Measurements from ENCODE around the gene NEO1.

Gene NEO1

DNA sequence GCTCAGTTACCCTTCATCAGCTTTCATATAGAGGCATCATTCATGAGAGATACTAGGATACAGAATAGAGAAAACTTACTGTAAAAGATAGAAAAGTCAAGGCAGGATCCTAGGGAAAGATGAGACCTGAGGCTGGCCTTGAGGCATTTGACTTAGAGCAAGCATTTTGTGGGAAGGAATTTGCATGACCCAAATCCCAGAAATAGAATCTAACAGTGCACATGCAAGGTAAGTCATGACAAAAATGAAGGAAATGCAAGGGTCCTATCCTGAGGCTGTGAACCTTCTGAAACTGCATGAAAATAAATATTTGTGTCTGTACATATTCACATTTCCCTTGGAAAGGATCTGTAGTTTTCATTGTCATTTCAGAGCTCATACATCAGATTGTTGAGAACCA lies 194.2 kb downstream of the NEO1 start:
- Histone ChIP-seq H3K27me3 (ENCODE audit: insufficient read depth, poor library complexity, severe bottlenecking) (peaks cover 10% of the 10 kb centered on the region), H3K27ac (replicated peaks) (no peak overlapping the region), H3K4me3 (replicated peaks; ENCODE audit: insufficient read depth, low read length) (no peak overlapping the region)
- TF ChIP-seq, protein P1, sequence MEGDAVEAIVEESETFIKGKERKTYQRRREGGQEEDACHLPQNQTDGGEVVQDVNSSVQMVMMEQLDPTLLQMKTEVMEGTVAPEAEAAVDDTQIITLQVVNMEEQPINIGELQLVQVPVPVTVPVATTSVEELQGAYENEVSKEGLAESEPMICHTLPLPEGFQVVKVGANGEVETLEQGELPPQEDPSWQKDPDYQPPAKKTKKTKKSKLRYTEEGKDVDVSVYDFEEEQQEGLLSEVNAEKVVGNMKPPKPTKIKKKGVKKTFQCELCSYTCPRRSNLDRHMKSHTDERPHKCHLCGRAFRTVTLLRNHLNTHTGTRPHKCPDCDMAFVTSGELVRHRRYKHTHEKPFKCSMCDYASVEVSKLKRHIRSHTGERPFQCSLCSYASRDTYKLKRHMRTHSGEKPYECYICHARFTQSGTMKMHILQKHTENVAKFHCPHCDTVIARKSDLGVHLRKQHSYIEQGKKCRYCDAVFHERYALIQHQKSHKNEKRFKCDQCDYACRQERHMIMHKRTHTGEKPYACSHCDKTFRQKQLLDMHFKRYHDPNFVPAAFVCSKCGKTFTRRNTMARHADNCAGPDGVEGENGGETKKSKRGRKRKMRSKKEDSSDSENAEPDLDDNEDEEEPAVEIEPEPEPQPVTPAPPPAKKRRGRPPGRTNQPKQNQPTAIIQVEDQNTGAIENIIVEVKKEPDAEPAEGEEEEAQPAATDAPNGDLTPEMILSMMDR (IDR thresholded peaks at IDR 0.05; ENCODE audit: insufficient read depth, low read length), result no peak
- TF ChIP-seq SPI1 (IDR thresholded peaks at IDR 0.05; ENCODE audit: borderline replicate concordance, low read depth) (no peak), GABPA (IDR thresholded peaks at IDR 0.05; ENCODE audit: low read depth) (no peak), POLR2AphosphoS5 (IDR thresholded peaks at IDR 0.05; ENCODE audit: low read depth) (no peak)
- TF ChIP-seq, protein P2, sequence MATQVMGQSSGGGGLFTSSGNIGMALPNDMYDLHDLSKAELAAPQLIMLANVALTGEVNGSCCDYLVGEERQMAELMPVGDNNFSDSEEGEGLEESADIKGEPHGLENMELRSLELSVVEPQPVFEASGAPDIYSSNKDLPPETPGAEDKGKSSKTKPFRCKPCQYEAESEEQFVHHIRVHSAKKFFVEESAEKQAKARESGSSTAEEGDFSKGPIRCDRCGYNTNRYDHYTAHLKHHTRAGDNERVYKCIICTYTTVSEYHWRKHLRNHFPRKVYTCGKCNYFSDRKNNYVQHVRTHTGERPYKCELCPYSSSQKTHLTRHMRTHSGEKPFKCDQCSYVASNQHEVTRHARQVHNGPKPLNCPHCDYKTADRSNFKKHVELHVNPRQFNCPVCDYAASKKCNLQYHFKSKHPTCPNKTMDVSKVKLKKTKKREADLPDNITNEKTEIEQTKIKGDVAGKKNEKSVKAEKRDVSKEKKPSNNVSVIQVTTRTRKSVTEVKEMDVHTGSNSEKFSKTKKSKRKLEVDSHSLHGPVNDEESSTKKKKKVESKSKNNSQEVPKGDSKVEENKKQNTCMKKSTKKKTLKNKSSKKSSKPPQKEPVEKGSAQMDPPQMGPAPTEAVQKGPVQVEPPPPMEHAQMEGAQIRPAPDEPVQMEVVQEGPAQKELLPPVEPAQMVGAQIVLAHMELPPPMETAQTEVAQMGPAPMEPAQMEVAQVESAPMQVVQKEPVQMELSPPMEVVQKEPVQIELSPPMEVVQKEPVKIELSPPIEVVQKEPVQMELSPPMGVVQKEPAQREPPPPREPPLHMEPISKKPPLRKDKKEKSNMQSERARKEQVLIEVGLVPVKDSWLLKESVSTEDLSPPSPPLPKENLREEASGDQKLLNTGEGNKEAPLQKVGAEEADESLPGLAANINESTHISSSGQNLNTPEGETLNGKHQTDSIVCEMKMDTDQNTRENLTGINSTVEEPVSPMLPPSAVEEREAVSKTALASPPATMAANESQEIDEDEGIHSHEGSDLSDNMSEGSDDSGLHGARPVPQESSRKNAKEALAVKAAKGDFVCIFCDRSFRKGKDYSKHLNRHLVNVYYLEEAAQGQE (IDR thresholded peaks at IDR 0.05; ENCODE audit: insufficient replicate concordance, low read depth), result no peak
- DNase-seq (ENCODE audit: low read depth in 1 of 2, low spot score in 1 of 2), result no peak

DNA sequence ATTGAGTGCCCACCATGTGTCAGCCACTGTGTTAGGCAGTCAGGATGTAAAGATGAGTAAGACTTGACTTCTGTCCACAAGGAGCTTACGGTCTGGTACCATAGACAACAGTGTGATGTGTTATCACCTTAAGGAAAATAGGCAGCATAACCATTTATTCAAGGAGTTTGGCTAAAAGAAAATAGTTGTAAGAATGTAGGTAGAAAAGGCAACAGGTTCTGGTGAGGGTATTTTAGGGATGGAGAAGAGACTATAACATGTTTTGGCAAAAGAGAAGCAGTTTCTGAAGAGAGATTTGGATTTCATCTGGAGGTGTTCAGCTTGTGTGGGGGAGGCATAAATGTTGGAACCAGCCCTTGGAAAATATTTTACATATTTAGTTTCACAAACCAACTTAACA lies 194.6 kb downstream of the NEO1 start:
- Histone ChIP-seq H3K4me3 (replicated peaks; ENCODE audit: insufficient read depth, low read length) (no peak overlapping the region), H3K27me3 (ENCODE audit: insufficient read depth, poor library complexity, severe bottlenecking) (peaks cover 12% of the 10 kb centered on the region), H3K27ac (replicated peaks) (no peak overlapping the region)
- DNase-seq (ENCODE audit: low read depth in 1 of 2, low spot score in 1 of 2), result no peak
- TF ChIP-seq, protein P1 (IDR thresholded peaks at IDR 0.05; ENCODE audit: insufficient read depth, low read length), result no peak
- TF ChIP-seq POLR2AphosphoS5 (IDR thresholded peaks at IDR 0.05; ENCODE audit: low read depth), result no peak
- TF ChIP-seq, protein P2 (IDR thresholded peaks at IDR 0.05; ENCODE audit: insufficient replicate concordance, low read depth), result no peak
- no peak for TF ChIP-seq GABPA (IDR thresholded peaks at IDR 0.05; ENCODE audit: low read depth)
- no peak for TF ChIP-seq SPI1 (IDR thresholded peaks at IDR 0.05; ENCODE audit: borderline replicate concordance, low read depth)

DNA sequence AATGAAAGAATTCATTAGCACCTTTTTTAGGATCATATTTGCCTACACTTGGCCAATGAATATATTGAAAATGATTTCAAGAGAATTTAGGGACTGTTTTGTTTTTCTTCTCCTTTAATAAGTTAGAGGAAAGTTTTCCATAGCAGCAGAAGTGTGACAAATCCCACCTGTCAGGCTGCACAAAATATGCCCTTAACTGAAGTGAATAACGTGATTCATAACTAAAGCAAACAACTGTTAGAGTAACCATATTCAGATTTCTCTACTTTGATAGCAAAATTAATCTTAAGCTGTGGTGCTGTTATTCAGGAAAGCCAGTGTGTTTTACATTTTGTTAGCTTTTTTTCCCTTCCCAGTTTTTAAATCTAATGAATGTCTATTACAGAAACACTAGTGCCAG lies 195.1 kb downstream of the NEO1 start:
- no peak for DNase-seq (ENCODE audit: low read depth in 1 of 2, low spot score in 1 of 2)
- Histone ChIP-seq H3K27ac (replicated peaks) (no peak overlapping the region), H3K27me3 (ENCODE audit: insufficient read depth, poor library complexity, severe bottlenecking) (peaks cover 12% of the 10 kb centered on the region), H3K4me3 (replicated peaks; ENCODE audit: insufficient read depth, low read length) (no peak overlapping the region)
- TF ChIP-seq, protein P2 (IDR thresholded peaks at IDR 0.05; ENCODE audit: insufficient replicate concordance, low read depth), result no peak
- TF ChIP-seq, protein P1 (IDR thresholded peaks at IDR 0.05; ENCODE audit: insufficient read depth, low read length), result no peak
- no peak for TF ChIP-seq POLR2AphosphoS5 (IDR thresholded peaks at IDR 0.05; ENCODE audit: low read depth)
- TF ChIP-seq SPI1 (IDR thresholded peaks at IDR 0.05; ENCODE audit: borderline replicate concordance, low read depth), result no peak
- no peak for TF ChIP-seq GABPA (IDR thresholded peaks at IDR 0.05; ENCODE audit: low read depth)
